ENCODE results near the gene MYDGF. TPM values are rescaled to one million over a fixed set of nuclear protein-coding genes. Genes with fewer than 3 reads are reported as not detected.

Gene MYDGF
- polyA plus RNA-seq, 4 donors, result 58.8 to 84.5 (median 78.5) TPM

DNA sequence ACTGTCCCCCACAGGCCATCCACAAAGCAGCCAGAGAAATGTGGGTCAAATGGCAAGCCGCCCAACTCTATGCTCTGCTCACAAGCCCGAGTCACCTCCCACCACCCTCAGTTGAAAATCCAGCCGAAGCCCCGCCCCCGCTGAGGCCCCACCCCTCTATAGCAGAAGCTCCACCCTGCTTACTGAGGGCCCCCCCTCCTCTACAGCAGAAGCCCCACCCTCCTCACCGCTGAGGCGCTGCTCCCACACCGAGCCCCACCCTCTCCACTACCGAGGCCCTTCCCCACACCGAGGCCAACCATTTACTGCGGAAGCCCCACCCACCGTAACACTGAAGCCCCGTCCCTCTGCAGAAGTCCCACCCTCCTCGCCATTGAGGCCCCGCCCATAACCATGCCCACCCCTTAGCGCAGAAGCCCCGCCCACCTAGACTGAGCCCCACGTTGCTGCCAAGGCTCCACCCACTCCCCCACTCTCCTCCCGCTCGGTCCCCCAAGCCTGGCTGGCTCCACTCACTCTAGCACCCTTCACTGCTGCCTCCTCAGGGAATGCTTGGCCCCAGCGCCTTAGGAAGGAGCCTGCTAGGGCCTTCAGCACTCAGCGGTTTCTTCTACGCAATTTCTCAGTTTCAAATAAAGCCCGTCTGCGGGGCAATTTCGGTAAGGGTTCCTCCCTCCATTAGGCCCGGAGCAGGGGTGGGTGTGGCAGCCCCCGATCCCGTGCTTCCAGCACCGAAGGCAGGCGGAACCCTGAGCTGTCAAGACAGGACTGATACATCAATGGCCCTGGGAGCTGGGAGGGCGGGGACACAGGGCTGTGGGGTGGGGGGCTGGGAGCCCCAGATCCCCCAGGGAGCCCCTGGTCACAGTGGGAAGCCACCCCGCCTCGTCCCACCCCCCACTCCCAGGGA is 9.0 kb upstream of the MYDGF start:
- no peak for DNase-seq (ENCODE audit: low read depth in 4 of 4, low spot score in 3 of 4)

- DNase-seq (ENCODE audit: low read depth in 4 of 4, low spot score in 3 of 4), result no peak
Observed at GRCh38 chr19:4676955-4677731, 7.0 kb upstream of the MYDGF start.

DNA sequence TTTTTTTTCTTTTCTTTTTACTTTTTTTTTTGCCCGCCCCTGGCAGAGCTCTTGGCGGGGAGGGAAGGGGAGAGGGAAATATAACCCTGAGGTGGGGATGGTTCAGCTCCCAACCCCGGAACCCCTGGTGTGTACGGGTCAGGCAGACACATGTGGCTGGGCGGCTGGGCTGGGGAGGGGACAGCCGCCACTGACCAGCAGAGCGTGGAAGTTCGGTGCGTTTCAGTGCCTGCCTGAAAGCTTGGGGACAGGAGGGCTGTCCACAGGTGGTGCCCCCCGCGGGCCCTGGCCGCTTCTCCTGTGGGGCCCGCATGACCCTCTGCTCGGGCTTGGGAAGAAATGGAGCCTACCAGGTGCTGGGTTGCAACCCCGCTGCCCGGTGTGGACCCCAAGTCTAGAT is 5.2 kb upstream of the MYDGF start:
- DNase-seq (ENCODE audit: low read depth in 4 of 4, low spot score in 3 of 4), result no peak

- no peak for DNase-seq (ENCODE audit: low read depth in 4 of 4, low spot score in 3 of 4)
Observed at GRCh38 chr19:4673726-4674125, 3.6 kb upstream of the MYDGF start.

- DNase-seq (ENCODE audit: low read depth in 4 of 4, low spot score in 3 of 4), result no peak
Observed at GRCh38 chr19:4673216-4673615, 3.1 kb upstream of the MYDGF start.

GRCh38 chr19:4671185-4671851 is 1.2 kb upstream of the MYDGF start:
- no peak for DNase-seq (ENCODE audit: low read depth in 4 of 4, low spot score in 3 of 4)

GRCh38 chr19:4664642-4665041 is 5.5 kb downstream of the MYDGF start:
- DNase-seq (ENCODE audit: low read depth in 4 of 4, low spot score in 3 of 4), result no peak

DNA sequence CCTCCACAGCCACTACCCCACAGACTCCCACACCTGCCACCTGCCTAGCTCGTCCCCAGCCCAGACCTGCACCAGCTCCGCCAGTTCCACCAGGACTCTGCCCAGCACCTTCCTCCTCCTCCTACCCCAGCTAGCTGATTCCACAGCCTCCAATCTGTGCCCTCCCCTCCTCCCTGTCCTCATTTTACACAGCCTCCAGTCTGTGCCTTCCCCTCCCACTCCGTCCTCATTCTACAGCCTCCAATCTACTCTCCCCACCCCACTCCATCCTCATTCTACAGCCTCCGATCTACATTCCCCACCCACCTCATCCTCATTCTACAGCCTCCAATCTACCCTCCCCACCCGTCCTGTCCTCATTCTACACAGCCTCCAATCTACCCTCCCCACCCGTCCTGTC is 7.3 kb downstream of the MYDGF start:
- no peak for DNase-seq (ENCODE audit: low read depth in 4 of 4, low spot score in 3 of 4)

GRCh38 chr19:4662020-4662695 is 8.0 kb downstream of the MYDGF start:
- DNase-seq (ENCODE audit: low read depth in 4 of 4, low spot score in 3 of 4), result no peak

- DNase-seq (ENCODE audit: low read depth in 4 of 4, low spot score in 3 of 4), result no peak
Observed at GRCh38 chr19:4660993-4661392, 9.1 kb downstream of the MYDGF start.

GRCh38 chr19:4660181-4660791 is 9.9 kb downstream of the MYDGF start:
- DNase-seq (ENCODE audit: low read depth in 4 of 4, low spot score in 3 of 4), result no peak

DNA sequence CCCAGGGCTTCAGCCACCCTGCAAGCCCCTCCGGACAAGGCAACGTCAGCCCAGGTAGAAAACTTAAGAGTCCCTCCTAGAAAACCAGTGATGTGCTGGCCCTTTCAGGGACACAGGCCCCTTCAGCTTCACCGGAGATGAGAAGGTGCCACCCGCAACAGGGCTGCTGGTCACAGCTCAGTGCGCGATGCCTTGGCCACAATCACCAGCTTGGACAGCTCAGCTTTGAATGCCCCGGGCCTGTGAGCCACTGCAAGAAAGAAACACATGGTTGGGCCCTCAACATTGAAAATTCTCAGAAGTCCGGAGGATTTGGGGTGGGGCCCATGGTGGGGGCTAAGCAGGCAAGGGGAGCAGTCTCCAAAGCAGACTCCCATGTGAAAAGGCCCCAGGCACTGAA is 12.3 kb downstream of the MYDGF start:
- DNase-seq (ENCODE audit: low read depth in 4 of 4, low spot score in 3 of 4), result no peak

DNA sequence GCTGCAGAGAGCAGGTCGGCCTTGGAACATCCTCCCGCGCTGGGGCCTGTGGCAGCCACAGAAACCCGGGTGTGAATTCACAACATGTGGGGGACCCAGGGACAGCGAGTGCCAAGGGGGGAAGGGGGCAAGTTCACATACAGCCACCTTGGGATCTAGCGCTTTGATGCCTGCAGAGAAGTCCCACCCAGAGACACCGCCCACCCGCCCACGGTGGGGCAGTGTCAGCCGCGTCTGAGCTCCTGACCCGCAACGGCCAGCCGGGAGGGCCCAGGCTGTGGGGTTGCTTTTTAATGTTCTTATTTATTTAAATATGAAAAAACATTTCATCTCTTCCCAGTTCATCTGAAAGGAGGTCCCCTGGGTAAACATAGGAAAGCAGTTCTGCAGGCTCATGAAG is 12.9 kb downstream of the MYDGF start:
- DNase-seq (ENCODE audit: low read depth in 4 of 4, low spot score in 3 of 4), result no peak

GRCh38 chr19:4656102-4656501 is 14.0 kb downstream of the MYDGF start:
- DNase-seq (ENCODE audit: low read depth in 4 of 4, low spot score in 3 of 4), result no peak

DNA sequence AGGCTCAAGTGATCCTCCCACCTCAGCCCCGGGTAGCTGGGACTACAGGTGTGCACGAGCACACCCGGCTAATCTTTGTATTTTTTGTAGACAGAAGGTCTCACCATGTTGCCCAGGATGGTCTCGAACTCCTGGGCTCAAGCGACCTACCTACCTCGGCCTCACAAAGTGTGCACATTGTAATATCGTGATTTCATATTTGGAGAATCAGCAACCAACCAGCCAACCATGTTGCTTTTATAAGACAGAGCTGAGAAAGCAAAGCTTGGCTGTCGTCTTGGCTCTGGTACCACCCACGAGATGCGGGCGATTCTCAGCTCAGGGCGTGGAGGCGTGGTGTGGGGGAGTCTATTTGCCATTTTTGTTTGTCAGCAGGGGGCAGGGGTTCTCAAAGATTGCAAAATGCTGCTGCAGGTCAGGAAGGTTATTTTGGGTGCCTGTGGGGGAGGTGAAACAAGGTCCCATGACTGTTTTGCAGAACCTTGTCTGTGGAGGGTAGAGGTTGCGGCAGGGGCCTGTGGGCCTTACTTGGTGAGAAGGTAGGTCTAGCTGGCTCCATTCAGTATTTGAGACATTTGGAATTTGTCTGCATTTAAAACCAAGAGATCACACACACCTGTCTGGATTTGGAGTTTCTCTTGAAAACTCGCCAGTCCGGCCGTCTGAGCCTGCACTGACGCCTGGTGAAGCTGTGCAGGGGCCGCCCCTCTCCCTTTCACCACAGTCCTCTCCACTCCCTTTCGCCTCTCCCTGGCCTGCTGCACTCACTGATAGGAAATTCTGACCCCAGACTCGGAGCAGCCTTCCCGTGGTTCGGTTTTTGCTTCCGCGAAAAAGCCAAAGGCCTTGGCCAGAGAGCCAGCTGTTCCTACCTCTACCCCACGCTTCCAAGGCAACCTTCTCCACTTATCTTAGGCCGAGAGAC is 15.4 kb downstream of the MYDGF start:
- no peak for DNase-seq (ENCODE audit: low read depth in 4 of 4, low spot score in 3 of 4)

GRCh38 chr19:4653793-4654436 is 16.2 kb downstream of the MYDGF start:
- DNase-seq (ENCODE audit: low read depth in 4 of 4, low spot score in 3 of 4), result no peak

DNA sequence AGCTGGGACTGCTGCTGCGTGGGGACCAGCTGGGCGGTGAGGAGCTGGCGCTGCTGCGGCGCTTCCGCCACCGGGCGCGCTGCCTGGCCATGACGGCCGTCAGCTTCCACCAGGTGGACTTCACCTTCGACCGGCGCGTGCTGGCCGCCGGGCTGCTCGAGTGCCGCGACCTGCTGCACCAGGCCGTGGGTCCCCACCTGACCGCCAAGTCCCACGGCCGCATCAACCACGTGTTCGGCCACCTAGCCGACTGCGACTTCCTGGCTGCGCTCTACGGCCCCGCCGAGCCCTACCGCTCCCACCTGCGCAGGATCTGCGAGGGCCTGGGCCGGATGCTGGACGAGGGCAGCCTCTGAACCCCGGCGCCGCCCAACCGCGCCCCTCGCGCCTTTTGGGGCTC is 18.1 kb downstream of the MYDGF start:
- no peak for DNase-seq (ENCODE audit: low read depth in 4 of 4, low spot score in 3 of 4)

GRCh38 chr19:4650159-4650558 is 20.0 kb downstream of the MYDGF start:
- DNase-seq (ENCODE audit: low read depth in 4 of 4, low spot score in 3 of 4), result no peak
